22Rv1 (cell line): Measurements from ENCODE around the gene LMO7.
"Not testable (repeated sequence)": the region's sequence is repeated elsewhere in the genome, so short reads cannot be mapped to it uniquely, and the experiment has no call there.

Source experiments
- H3K27ac ChIP-seq: fragments of 450-650 bp; 2 replicates; pipeline ENCODE4 v1.5.1; 2017
- CTCF ChIP-seq: fragments of 450-650 bp; IDR thresholded peaks from 2 replicates; pipeline ENCODE4 v1.5.1; 2017; ENCODE audit warnings: mild to moderate bottlenecking
- ZFX ChIP-seq: fragments of 450-650 bp; IDR thresholded peaks from 2 replicates; pipeline ENCODE4 v1.6.1; 2017; ENCODE audit warnings: antibody characterized with exemption, borderline replicate concordance

LMO7 gene

DNA sequence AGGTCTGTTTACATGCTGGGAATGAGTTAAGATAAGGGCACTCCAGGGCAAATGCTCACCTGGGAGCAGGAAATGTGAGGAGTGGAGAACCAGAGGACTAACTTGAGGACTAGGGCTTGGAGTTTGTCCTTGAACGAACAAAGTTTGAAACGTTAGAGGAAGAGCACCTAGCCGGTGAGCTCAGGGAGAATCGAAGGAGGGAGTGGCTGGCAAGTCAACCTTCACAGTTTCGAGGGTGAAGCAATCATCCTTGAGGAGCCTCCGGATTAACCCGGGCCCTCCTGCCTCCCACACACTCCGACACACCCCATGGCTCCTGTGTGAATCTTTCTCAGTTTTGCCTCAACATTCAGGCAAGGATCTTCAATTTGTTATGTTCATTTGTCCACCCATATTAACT, 58.6 kb downstream of the LMO7 start:
- TF ChIP-seq ZFX (no peak), CTCF (no peak)
- H3K27ac ChIP-seq: no peak overlapping the region

DNA sequence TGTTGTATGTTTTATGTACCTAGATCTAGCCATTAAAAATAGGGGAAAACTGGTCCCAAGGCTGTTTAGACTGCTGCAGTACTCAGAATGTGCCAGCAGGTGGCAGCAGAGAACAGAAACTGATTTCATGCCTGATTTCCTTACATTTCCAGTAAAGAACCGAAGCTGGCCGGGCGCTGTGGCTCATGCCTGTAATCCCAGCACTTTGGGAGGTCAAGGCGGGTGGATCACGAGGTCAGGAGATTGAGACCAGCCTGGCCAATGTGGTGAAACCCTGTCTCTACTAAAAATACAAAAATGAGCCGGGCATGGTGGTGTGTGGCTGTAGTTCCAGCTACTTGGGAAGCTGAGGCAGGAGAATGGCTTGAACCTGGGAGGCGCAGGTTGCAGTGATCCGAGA, 59.8 kb downstream of the LMO7 start:
- TF ChIP-seq CTCF: peak; percentile 92
- not testable (repeated sequence) for H3K27ac ChIP-seq

- no peak overlapping the region for H3K27ac ChIP-seq
- TF ChIP-seq ZFX: no peak
- TF ChIP-seq CTCF: no peak
These were observed 62.9 kb downstream of the LMO7 start for GRCh38 chr13:75699062-75699461.

GRCh38 chr13:75699717-75700116, 63.6 kb downstream of the LMO7 start:
- H3K27ac ChIP-seq: not testable (repeated sequence)

DNA sequence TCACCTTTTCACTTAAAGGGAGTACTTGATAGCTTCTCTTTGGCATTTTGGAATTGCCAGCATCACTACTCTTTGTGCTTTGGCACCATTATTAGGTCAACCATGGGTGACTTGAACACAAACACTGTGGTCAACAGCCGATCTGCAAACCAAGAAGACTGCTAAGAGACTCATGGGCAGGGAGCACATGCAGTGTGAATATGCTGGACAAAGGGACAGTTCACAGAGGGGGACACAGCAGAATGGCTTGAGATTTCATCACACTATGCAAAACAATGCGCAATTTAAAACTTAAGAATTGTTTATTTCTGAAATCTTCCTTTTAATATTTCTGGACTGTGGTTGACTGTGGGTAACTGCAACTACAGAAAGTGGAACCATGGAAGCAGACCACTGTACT, 64.4 kb downstream of the LMO7 start:
- H3K27ac ChIP-seq: no peak overlapping the region
- TF ChIP-seq ZFX (no peak), CTCF (no peak)

GRCh38 chr13:75702476-75702875, 66.3 kb downstream of the LMO7 start:
- no peak for TF ChIP-seq CTCF
- TF ChIP-seq ZFX: no peak
- no peak overlapping the region for H3K27ac ChIP-seq

- TF ChIP-seq CTCF (no peak), ZFX (no peak)
- no peak overlapping the region; the same call in 1 of the 2 replicates for H3K27ac ChIP-seq
These were observed 67.6 kb downstream of the LMO7 start for GRCh38 chr13:75703769-75704168.

DNA sequence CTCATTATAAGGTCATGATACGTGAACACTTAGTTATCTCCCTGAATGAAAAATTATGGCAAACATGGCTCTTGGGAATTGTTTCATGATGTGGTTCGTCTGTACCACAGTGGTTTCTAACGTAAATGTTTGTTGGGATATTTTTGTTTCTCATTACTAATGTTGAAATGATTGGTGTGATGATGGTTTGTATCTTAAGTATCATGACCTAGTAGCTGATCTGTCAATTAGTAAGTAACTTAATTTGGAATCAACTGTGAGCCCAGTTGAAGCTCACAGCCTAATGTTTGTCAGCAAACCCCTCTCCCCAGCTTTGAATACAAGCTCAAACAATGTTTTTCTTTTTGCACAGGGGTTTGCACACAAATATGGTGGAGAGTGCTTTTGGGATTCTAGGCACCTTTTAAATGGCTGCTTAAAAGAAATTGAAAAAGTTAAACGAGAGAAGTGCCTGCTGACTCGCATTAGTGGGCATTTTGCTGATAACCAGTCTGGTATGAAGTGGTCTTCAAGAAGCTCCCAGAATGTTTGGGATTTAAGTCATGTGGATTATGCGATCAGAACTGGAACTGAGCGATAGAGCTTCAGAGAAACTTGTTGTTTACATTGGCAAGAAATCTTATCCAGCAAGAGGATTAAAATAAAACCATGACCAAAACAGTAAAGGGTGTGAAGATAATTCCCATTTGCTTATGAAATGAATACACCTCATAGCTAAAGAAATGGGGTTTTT, 68.2 kb downstream of the LMO7 start:
- no peak for TF ChIP-seq CTCF
- no peak for TF ChIP-seq ZFX
- H3K27ac ChIP-seq: peak overlapping the region; percentile 60
